HG02642 (cell line): ENCODE results near the gene GABRP.

Experiments used
- ATAC-seq: cut with Tn5 transposase; IDR thresholded peaks from one replicate; pipeline ENCODE4 v1.9.1; 2021; ENCODE audit warnings: mild to moderate bottlenecking; ENCODE audit not compliant: unreplicated experiment, poor library complexity

Gene GABRP, protein sequence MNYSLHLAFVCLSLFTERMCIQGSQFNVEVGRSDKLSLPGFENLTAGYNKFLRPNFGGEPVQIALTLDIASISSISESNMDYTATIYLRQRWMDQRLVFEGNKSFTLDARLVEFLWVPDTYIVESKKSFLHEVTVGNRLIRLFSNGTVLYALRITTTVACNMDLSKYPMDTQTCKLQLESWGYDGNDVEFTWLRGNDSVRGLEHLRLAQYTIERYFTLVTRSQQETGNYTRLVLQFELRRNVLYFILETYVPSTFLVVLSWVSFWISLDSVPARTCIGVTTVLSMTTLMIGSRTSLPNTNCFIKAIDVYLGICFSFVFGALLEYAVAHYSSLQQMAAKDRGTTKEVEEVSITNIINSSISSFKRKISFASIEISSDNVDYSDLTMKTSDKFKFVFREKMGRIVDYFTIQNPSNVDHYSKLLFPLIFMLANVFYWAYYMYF

DNA sequence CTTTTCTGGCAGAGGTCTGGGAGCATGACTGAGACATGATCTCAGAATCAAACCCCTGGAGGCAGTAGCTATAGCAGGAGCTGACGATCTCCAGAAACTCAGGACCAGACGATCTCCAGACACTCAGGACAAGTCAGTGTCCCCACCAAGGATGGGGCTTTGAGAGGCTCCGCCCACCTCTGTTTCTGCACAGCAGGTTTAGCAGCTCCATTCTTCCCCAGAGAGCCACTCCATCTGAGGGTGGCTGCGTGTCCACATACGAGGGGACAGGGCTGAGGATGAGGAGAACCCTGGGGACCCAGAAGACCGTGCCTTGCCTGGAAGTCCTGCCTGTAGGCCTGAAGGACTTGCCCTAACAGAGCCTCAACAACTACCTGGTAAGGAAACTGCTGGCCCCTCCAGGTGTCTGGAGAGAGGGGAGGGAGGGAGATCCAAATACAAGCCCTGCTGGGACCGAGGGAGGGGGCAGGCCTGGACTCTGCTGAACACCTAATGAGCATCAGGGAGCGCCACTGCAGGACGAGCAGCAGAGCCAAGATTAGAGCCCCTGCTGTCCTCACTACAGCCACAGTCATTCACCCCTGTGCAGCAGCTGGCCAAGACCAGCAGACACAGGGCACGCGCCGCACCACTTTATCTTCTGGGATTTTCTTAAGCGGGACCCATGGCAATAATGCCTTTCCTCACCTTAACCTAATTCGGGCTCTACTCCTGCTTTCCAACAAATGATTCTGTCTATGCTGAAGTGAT is at the start of gene GABRP:
TSS of gene GABRP (plus strand) at position 228 of the 750 bp plus-strand sequence. CDS start 4,891 bp downstream, outside the sequence.
- no peak for ATAC-seq

DNA sequence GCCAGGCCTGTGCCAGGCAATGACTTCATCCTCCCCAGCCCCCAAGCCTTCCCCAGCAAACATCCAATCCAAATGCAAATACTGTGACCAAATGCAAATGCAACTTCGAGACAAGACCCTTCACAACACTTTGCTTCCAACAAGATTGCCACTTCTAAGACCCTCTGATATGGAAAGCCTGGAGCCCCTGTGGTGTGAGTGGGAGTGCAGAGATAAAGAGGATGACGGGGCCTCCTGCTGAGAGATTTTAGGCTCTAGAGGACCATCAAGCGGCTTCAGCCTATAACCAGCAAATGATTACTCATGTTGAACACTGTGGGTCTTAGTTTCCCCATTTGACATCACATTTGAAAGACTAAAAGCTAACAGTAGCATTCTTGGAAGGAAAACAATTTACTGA is 46.6 kb upstream of the GABRP start:
- ATAC-seq: no peak

DNA sequence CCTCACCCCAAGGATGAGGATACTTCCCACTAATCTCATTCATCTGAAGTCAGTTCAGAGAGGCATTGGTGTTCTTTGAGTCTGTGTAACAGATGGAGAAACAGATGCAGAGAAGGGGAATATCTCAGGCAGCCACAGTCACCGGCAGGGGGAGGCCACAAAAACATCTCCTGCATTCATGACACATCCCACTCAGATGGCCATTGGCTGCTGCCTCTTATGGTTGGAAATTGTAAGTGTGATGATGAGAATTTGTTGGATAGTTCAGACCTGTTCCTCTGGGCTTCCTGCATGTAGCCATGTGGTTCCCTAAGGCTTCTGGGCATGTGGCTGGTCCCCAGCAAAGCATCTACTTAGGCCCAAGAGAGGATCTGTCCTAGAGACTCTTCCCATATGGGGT is 45.9 kb upstream of the GABRP start:
- ATAC-seq: no peak

DNA sequence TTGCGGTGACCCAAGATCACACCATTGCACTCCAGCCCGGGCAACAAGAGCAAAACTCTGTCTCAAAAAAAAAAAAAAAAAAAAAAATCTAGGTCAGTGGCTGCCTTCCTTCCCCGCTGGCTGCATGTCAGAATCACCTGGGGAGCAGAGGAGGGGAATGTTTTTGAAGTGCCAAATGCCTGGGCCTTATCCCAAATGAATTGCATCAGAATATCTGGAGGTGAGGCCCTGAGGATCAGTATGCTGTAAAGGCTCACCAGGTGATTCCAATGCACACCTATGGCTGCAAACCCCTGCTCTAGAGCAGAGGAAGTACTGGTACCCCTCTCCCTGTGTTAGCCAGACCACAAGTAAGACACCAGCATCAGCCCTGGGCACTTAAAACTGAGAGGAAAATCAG is 44.7 kb upstream of the GABRP start:
- no peak for ATAC-seq

DNA sequence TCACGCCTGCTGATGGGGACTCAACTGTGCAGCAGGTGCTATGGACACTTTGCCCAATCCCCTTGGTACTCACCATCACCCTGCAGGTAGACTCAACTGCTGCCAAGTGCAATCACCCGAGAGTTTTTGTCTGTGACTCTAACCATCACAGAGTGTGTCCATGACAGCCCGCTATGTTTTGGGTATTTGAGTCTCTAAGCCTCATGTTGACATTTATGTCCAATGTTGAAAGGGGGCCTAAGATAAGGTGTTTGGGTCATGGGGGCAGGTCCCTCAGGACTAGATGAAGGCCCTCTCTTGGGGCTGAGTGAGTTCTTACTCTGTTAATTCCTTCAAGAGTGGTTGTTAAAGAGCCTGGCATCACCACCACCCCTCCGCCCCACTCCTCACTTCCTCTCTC is 44.1 kb upstream of the GABRP start:
- no peak for ATAC-seq

DNA sequence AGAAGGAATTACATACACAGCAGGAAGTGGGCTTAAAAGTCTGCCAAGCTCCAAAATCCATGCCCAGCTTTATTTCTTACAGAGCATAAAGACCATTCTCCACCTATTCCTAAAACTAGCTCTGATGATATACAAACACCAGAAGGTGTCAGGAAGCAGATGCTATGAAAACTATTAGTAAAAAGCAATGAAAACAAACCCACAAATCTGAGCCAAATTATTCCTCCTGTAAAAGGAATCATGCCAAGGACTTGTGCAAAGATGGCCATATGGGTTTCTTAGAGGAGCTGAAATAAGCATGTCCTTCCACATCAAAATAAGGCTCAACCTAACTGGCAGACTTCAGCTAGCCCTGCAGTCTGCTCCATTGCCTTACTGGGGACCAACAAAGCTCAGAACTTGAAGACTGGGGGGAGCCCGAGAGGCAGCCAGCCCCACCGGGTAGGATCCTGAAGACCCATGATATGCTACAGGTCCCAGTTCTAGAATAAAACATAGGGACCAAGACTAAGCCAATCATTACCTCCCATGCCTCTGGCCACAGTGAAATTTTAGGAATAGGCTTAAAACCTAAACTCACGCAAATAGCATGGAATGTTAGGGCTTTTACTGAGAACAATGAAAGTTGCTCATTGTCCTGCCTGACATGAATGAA is 42.8 kb upstream of the GABRP start:
- no peak for ATAC-seq

DNA sequence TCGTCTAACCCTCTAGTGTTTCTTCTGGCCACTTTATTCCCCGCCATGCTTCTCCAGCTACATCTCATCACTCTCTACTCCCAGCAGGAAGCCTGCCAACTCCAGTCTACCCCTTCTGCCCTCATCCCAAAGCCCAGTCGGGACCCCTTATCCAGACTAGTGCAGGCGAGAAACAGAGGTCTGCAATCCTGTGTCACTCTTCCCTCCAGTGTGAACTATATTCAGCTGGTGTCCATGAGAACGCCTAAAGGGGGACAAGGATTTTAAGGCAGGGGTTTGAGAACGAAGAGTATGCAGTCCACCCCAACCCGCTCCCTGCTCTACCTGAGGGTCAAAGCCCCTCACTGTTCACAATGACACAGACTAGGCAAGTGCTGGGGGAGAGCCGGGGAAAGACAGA is 41.7 kb upstream of the GABRP start:
- ATAC-seq: no peak

DNA sequence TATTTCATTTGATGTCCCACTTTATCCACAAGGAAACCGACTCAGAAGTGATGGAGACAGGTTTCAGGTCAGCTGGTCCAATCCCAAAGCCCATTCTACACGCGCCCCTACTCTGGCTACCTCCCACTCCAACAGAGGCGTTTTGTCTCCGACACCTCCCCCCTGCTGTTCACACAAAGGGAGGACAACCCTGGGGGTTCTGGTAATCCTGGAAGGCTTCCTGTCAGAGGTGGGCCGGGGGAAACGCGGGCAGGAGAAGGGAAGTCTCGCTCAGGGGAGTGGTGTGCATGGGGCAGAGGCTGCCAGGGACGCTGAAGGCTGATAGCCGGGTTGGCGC is 39.7 kb upstream of the GABRP start:
- no peak for ATAC-seq

DNA sequence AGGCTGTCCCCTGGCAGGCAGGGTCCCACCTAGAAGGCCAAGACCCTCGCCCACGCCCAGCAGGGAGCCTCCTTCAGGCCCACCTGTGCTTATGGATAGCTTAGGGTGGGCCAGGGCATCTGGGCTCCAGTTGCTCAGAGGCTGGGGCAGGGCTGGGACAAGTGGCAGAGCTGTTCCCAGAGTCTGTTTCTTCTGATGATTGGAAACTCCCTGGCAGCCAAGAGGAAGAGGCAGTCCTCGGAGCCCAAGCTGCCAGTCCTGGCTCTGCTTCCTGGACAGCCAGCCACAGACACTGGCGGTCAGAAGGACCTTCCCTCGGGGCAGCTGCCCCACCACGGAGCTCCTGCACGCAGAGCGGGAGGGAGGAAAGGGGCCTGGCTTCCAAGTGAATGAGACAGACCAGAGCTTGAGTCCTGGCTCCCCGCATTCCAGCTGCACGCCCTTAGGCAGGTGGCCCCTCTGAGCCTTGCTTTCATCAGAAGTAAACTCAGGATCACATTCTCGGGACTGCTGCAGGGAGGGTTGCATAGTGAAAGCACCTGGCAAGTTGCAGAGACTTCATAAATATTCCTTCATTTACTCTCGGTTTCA is 37.9 kb upstream of the GABRP start:
- no peak for ATAC-seq

DNA sequence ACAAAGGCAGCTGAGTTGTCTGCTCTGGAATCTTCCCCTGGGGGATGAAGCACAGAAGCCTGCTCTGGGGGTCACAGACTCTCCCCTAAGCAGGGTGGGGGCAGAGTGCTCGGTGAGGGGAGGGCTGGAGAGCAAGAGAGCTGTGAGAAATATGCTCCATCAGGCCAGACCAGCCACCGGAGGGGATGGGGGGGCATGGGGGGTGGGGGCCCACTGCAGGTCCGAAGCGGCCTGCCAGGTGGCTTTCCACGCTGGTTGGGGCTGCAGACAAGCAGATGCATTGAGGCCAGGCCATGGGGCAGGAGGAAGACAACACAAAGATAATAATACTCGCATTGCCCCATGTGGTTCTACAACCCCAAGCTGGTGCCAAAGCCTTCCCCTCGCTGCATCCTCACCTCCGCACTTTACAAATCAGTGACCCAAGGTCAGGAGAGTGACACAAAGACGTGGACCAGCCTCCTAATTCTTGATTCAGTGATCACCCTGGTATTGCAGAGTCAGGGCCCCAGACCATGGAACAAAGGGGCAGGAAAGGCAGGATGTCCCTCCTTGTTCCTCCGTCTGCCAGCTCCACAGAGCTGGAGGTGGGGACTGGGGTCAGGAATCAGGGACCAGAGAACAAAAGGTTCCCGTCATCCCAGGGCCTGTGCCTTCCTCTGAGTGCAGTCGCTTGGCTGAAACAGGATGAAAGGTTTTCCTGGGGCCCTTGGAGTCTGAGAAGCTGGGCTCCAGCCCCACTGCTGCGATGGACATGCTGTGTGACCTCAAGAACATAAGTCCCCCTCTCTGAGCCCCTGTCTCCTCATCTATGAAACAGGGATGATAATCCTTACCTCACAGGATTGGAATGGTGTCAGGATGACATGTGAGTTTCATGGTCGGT is 37.2 kb upstream of the GABRP start:
- ATAC-seq: no peak

DNA sequence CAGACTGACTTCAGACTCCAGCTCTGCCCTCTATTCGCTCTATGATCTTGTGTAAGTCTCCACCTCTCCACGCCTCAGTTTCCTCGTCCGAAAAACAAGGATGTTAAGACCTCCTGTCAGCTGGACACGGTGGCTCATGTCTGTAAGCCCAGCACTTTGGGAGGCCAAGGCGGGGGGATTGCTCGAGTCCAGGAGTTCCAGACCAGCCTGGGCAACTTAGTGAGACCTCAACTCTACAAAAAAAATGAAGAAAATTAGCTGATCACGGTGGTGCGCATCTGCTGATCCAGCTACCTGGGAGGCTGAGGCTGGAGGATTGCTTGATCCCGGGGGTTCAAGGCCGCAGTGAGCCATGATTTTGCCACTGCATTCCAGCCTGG is 36.6 kb upstream of the GABRP start:
- no peak for ATAC-seq

DNA sequence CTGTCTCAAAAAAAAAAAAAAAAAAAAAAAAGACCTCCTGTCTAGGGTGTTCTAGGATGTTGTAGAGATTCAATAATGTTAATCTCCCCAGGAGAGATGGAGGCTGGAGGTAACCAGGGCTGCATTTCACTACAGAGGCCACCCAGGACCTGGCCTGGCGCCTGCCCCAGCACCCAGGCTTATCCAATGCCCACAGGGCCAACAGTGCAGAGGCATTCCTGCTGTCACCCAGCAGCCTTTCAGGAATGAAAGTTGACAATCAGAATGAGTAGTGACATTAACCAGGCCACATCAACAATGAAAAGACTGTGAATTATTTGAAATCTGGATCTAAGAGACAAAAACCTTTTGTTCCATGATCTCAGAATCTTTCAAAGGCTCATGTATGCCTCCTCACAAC is 36.2 kb upstream of the GABRP start:
- no peak for ATAC-seq

DNA sequence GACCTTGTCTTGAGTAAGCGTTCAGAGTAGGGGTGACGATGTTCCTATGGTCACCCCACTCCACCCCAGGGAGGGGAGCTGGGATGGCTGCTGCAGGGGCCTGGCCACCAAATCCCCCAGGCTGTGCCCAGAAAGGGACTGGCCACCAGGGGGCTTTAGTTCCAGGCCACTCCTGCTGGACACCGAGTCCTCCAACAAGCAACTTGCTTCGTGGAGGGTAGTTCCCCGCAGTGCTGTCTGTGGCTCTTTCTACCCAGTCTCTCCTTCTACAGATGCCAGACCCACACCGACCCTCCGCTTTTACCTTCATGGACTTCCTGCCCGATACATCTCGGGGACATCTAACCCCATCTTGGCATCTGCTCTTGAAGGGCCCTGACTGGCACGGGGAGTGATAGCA is 35.7 kb upstream of the GABRP start:
- ATAC-seq: no peak

DNA sequence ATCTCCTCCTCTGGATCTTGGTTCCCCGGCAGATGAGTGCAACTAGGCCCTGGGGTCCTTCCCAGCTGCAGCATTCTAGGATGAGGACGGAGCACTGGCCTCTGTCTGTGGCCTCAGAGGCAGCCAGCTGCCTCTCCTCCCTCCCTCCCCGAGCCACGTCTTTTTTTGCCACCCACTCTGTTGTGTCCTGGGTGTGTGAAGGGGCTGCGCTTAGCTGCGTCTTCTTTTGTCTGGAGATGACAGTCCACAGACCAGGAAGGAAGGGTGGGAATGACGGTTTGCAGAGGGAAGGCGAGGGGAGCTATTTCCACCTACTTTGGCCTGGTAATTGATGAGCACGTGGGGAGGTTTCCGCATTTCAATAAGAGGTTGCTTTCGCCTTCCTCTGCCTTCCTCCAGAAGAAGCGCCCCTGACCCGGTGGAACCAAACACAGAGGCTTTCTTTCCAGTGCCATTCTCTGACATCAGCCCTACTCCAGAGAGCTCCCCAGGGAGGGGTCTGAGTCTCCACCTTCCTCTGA is 34.5 kb upstream of the GABRP start:
- no peak for ATAC-seq

DNA sequence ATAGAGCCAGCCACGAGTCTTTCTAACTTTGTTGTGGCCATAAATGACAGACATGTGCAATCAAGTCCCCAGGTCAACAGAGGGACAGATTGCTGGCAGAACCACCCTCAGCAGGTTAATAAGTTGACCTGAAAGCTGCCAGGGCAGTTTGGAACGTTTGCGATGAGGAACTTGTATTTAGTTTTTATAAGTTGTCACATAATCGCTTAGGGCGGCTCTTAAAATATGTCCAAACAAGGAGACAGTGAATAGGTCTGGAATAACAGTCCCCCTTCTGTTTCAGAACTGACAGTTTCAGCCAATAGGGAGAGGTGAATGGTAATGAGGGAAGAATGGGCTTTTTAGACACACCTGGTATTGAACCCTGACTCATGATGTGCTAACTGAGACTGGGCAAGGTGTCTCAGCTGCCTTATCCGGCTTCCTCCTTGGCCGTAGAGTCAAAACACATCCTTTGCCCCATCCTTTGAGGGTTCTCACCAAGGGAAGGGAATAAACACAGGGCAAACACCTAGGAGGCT is 33.6 kb upstream of the GABRP start:
- ATAC-seq: no peak

DNA sequence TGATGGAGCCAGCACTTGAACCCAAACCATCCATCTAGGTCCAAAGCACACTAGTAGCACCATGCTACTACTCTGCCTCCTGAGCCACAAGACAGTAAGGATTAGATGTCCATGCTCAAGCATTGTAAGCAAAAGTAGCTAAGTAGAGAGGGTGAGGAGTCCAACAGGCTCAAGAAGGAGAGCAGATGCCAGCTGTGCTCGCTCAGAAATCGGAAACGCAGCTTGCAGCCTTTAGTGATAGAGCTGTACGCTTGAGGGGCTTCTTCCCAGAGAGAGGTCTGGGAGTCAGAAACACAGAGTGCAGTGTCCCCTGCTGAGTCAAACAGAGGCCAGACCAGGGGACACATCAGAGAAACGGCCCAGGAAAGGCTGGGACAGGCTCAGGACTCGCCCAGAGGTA is 32.7 kb upstream of the GABRP start:
- ATAC-seq: no peak

DNA sequence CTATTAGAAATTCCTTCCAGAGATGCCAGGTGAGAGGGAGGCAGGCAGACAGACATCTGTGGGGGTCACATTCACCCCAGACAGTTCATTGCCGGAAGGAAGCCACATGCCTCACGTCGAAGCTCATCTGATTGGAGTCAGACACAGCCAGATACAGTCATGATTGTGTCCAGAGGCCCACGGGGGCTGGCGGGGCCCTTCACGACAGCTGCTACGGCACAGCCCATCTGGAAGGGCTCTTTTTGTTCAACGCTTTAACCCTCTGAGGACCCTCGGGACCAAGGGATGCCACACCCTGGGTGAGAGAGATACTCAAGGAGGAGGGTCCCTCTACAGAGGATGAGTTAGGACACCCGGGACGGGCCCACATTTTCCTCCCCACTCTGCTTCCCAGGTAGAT is 31.9 kb upstream of the GABRP start:
- no peak for ATAC-seq

DNA sequence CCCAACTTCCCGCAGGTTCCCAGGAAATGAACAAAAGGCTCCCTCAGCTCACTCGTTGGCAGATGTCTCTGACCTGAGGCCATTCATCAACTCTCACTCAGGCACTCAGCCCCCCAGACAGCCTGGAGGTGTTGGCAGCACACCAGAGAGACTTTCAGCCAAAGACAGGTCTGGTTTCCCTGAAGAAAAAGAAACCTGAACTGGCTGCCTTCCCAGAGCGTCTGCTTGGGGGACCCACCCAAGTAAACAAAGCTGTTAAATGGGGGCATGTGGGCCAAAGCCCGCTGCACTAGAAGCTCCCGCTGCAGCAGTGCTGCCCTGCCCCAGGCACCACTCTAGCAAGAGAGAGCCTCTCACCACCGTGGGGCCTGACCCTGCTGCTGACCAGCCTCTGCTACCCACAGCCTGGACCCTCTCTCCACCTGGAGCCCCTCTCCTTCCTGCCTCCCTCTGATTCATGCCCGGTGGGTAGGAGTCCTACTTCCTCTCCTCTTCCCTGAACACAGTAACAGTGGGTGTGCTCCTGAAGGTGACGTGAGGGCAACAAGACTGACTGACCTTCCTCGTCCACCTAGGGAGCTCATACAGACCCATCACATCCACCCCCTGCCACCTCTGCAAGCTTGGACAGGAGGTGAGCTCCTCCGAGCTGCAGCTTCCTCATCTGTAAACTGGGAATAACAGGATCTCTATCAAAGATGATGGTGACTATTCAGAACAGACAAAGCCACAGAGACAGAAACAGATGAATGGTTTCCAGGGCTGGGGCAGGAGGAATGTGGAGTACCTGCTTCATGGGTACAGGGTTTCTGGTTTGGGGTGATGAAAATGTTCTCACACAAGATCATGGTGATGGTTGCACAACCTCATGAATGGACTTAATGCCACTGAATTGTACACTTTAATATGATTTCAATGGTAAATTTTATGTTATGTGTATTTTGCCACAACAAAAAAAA is 31.0 kb upstream of the GABRP start:
- no peak for ATAC-seq

DNA sequence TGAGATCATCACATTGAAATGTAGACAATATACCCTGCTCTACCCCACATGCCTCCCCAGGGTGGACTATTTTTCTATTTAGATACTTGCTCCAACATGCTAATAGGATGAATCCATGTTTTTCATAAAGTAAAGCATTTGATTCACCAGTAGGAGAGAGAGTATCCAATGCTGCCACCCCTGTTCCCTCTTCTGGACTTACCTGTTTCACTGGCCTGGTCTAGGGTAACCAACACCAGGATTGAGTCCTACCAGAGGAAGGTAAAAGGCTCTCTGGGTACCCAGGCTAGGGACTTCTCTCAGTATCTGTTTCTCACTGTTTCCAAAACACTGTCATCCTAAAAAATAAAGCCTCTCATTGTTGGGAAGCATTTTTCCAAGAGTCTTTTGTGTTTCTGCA is 30.2 kb upstream of the GABRP start:
- no peak for ATAC-seq
